H1 (cell line): ENCODE measurements around the gene CUEDC2. TPM values are rescaled to one million over a fixed set of nuclear protein-coding genes. Genes with fewer than 3 reads are reported as not detected.
A peak's percentile ranks its signal among the peaks of the same experiment; 100 is the strongest.

Source experiments
- CTCF ChIA-PET: fragments of 300-600 bp; sonication (Branson Sonifier 250); formaldehyde crosslinking; loops from one replicate; lab custom pipeline; 2021; ENCODE audit not compliant: partially characterized antibody; lab: Charles Lee
- POLR2A ChIA-PET: fragments of 300-600 bp; sonication (Branson Sonifier 250); formaldehyde crosslinking; loops from one replicate; lab custom pipeline; 2021; ENCODE audit warnings: inconsistent platforms; ENCODE audit not compliant: partially characterized antibody; lab: Charles Lee
- DNase-seq, 2 experiments: peaks; one replicate each; pipeline versions ENCODE4 v3.0.0 to v3.0.0-alpha.2; 2010 to 2022; ENCODE audit warnings: low spot score in 2 of 2, low read depth in 1 of 2, mixed read lengths in 1 of 2
- FAIRE-seq: peaks from 2 replicates; lab custom pipeline; 2011; peaks lifted over from hg19 to GRCh38; lab: Jason Lieb, UNC
- H2AFZ ChIP-seq: 2 replicates; pipeline ENCODE4 v1.8.1; 2012; ENCODE audit warnings: low read length, inconsistent platforms
- H2AK5ac ChIP-seq: 2 replicates; pipeline ENCODE4 v1.6.1; 2013; ENCODE audit warnings: low read depth, low read length
- H2BK120ac ChIP-seq: replicated peaks from 2 replicates; pipeline ENCODE3; 2013; ENCODE audit warnings: low read depth, low read length, inconsistent platforms
- H2BK12ac ChIP-seq: 2 replicates; pipeline ENCODE4 v1.6.1; 2013; ENCODE audit warnings: low read depth, low read length
- H2BK15ac ChIP-seq: 2 replicates; pipeline ENCODE4 v1.6.1; 2013; ENCODE audit warnings: low read length
- H2BK20ac ChIP-seq: 2 replicates; pipeline ENCODE4 v1.6.1; 2013; ENCODE audit warnings: low read length
- H2BK5ac ChIP-seq: 2 replicates; pipeline ENCODE4 v1.6.1; 2013; ENCODE audit warnings: low read depth, low read length
- H3K14ac ChIP-seq: 2 replicates; pipeline ENCODE4 v1.6.1; 2013; ENCODE audit warnings: inconsistent platforms; ENCODE audit not compliant: insufficient read length
- H3K18ac ChIP-seq: 2 replicates; pipeline ENCODE4 v1.6.1; 2013; ENCODE audit warnings: low read length; ENCODE audit errors: extremely low read depth
- H3K23ac ChIP-seq: 2 replicates; pipeline ENCODE4 v1.6.1; 2013; ENCODE audit warnings: inconsistent platforms; ENCODE audit not compliant: insufficient read length
- H3K23me2 ChIP-seq: 2 replicates; pipeline ENCODE4 v1.6.1; 2013; ENCODE audit warnings: low read depth, low read length
- H3K27ac ChIP-seq: 2 replicates; pipeline ENCODE4 v1.6.1; 2011; ENCODE audit warnings: low read depth, low read length, inconsistent platforms
- H3K27me3 ChIP-seq, 4 experiments: replicated peaks in 1 of 4; 1 replicate in 1 of 4; 2 replicates in 3 of 4; pipeline versions ENCODE4 v1.6.1 to v1.8.1; 2011 to 2013; ENCODE audit warnings: low read length in 3 of 4, mild to moderate bottlenecking in 3 of 4, inconsistent platforms in 2 of 4, mixed read lengths in 2 of 4, moderate library complexity in 1 of 4; ENCODE audit not compliant: control insufficient read depth in 3 of 4, insufficient read depth in 3 of 4; ENCODE audit errors: extremely low read depth in 1 of 4
- H3K36me3 ChIP-seq, 4 experiments: 2 replicates each; pipeline versions ENCODE4 v1.6.1 to v1.8.1; 2011 to 2013; ENCODE audit warnings: mild to moderate bottlenecking in 4 of 4, low read length in 3 of 4, moderate library complexity in 2 of 4, control low read depth in 1 of 4, inconsistent platforms in 1 of 4; ENCODE audit not compliant: insufficient read depth in 4 of 4, control insufficient read depth in 2 of 4
- H3K4ac ChIP-seq: replicated peaks from 2 replicates; pipeline ENCODE3; 2013; ENCODE audit warnings: low read length, low read depth, mixed read lengths, inconsistent platforms; ENCODE audit not compliant: insufficient read length
- H3K4me1 ChIP-seq, 4 experiments: replicated peaks in 1 of 4; 1 replicate in 1 of 4; 2 replicates in 3 of 4; pipeline versions ENCODE4 v1.6.1 to v1.8.1; 2011 to 2013; ENCODE audit warnings: low read length in 3 of 4, inconsistent platforms in 2 of 4, mixed read lengths in 1 of 4; ENCODE audit not compliant: insufficient read depth in 4 of 4, control insufficient read depth in 3 of 4
- H3K4me2 ChIP-seq, 2 experiments: 2 replicates each; pipeline versions ENCODE4 v1.6.1 to v1.8.1; 2011 to 2013; ENCODE audit warnings: low read depth in 2 of 2, low read length in 2 of 2, control low read depth in 1 of 2, inconsistent platforms in 1 of 2, mild to moderate bottlenecking in 1 of 2; ENCODE audit not compliant: insufficient read depth in 1 of 2
- H3K4me3 ChIP-seq, 4 experiments: fragments of 200-600, 300-600 bp in 1 of 4; sonication (generic), shearing (Covaris generic), sonication (Bioruptor Twin) in 1 of 4; 2 replicates each; pipeline versions ENCODE4 v1.5.1 to v1.8.1; 2011 to 2016; ENCODE audit warnings: low read length in 4 of 4, low read depth in 3 of 4, control low read depth in 2 of 4, inconsistent platforms in 2 of 4, mild to moderate bottlenecking in 2 of 4, mixed read lengths in 1 of 4, moderate library complexity in 1 of 4; ENCODE audit not compliant: insufficient read depth in 2 of 4; ENCODE audit errors: extremely low read depth in 1 of 4
- H3K56ac ChIP-seq: replicated peaks from 2 replicates; pipeline ENCODE3; 2013; ENCODE audit warnings: low read depth, mild to moderate bottlenecking, mixed read lengths, low read length, inconsistent platforms; ENCODE audit not compliant: insufficient read length
- H3K79me1 ChIP-seq: 2 replicates; pipeline ENCODE4 v1.6.1; 2013; ENCODE audit warnings: low read depth, low read length, control low read depth
- H3K79me2 ChIP-seq, 2 experiments: 2 replicates each; pipeline versions ENCODE4 v1.6.1 to v1.8.1; 2012 to 2013; ENCODE audit warnings: low read length in 2 of 2, mild to moderate bottlenecking in 2 of 2, inconsistent platforms in 1 of 2; ENCODE audit not compliant: insufficient read depth in 2 of 2, control insufficient read depth in 1 of 2
- H3K9ac ChIP-seq, 4 experiments: replicated peaks in 1 of 4; 1 replicate in 1 of 4; 2 replicates in 3 of 4; pipeline versions ENCODE4 v1.6.1 to v1.8.1; 2011 to 2013; ENCODE audit warnings: low read depth in 3 of 4, low read length in 3 of 4, control low read depth in 2 of 4, mild to moderate bottlenecking in 2 of 4, moderate library complexity in 2 of 4, inconsistent platforms in 1 of 4; ENCODE audit errors: extremely low read depth in 1 of 4
- H3K9me3 ChIP-seq, 2 experiments: 2 replicates each; pipeline versions ENCODE4 v1.6.1 to v1.8.1; 2012 to 2013; ENCODE audit warnings: mild to moderate bottlenecking in 2 of 2, moderate library complexity in 2 of 2, control low read depth in 1 of 2, inconsistent platforms in 1 of 2, low read depth in 1 of 2, low read length in 1 of 2, mixed read lengths in 1 of 2; ENCODE audit not compliant: insufficient read depth in 2 of 2
- H4K20me1 ChIP-seq, 2 experiments: replicated peaks in 1 of 2; 2 replicates each; pipeline versions ENCODE3 to v1.8.1; 2011 to 2013; ENCODE audit warnings: inconsistent platforms in 2 of 2, low read length in 2 of 2, mild to moderate bottlenecking in 1 of 2; ENCODE audit not compliant: insufficient read depth in 2 of 2, control insufficient read depth in 1 of 2
- H4K5ac ChIP-seq: 2 replicates; pipeline ENCODE4 v1.6.1; 2013; ENCODE audit warnings: low read length, low read depth, mixed read lengths, inconsistent platforms; ENCODE audit not compliant: insufficient read length
- H4K8ac ChIP-seq: 2 replicates; pipeline ENCODE4 v1.8.0; 2013; ENCODE audit warnings: mild to moderate bottlenecking, moderate library complexity, low read length, inconsistent platforms; ENCODE audit not compliant: insufficient read depth; ENCODE audit errors: extremely low read depth
- H4K91ac ChIP-seq: replicated peaks from 2 replicates; pipeline ENCODE3; 2013; ENCODE audit warnings: low read length, mixed read lengths, inconsistent platforms; ENCODE audit not compliant: insufficient read length
- ASH2L ChIP-seq: fragments of 200-600, 300-600 bp; sonication (generic); IDR thresholded peaks from one replicate; pipeline ENCODE4 v1.7.1; 2017; ENCODE audit warnings: low read length
- MAX ChIP-seq: IDR thresholded peaks from 2 replicates; pipeline ENCODE4 v1.6.1; 2012; ENCODE audit warnings: inconsistent platforms
- NRF1 ChIP-seq: IDR thresholded peaks from 2 replicates; pipeline ENCODE4 v1.6.1; 2011; ENCODE audit warnings: mild to moderate bottlenecking, low read depth, low read length, improper control_type of control experiment
- POLR2AphosphoS5 ChIP-seq: IDR thresholded peaks from 2 replicates; pipeline ENCODE4 v1.6.1; 2011; ENCODE audit warnings: low read depth, low read length
- POU5F1 ChIP-seq: IDR thresholded peaks from 2 replicates; pipeline ENCODE4 v1.6.1; 2011; ENCODE audit warnings: low read depth, mild to moderate bottlenecking, low read length, moderate library complexity
- SAP30 ChIP-seq: fragments of 300-600 bp; sonication (generic); IDR thresholded peaks from 2 replicates; pipeline ENCODE4 v1.7.1; 2012; ENCODE audit warnings: low read length, moderate library complexity, mild to moderate bottlenecking, inconsistent platforms; ENCODE audit not compliant: insufficient read depth, insufficient replicate concordance
- SP4 ChIP-seq: IDR thresholded peaks from 2 replicates; pipeline ENCODE4 v1.6.1; 2012; ENCODE audit warnings: low read length, inconsistent platforms
- TAF1 ChIP-seq: IDR thresholded peaks from 2 replicates; pipeline ENCODE4 v1.6.1; 2011; ENCODE audit warnings: mild to moderate bottlenecking, low read depth, low read length
- TEAD4 ChIP-seq: IDR thresholded peaks from 2 replicates; pipeline ENCODE4 v1.6.1; 2012; ENCODE audit warnings: low read depth, low read length, inconsistent platforms, mixed read lengths
- WGBS, 2 experiments: shearing (Covaris generic) in 1 of 2; methylation state at CpG; one replicate each; pipeline versions ENCODE4 v1.1.6 to v1.1.7; 2013 to 2015; ENCODE audit warnings: low lambda C conversion rate in 2 of 2, mixed read lengths in 2 of 2, inconsistent platforms in 1 of 2, low coverage in 1 of 2, missing lambda C conversion rate in 1 of 2; ENCODE audit not compliant: insufficient replicate concordance in 2 of 2, insufficient coverage in 1 of 2, insufficient read length in 1 of 2; ENCODE audit errors: extremely low coverage in 1 of 2, missing lambda C conversion rate in 1 of 2; 5-methylcytosine and 5-hydroxymethylcytosine counted together
- polyA plus RNA-seq, 7 experiments: library from polyadenylated mRNA; depleted of rRNA in 3 of 7; stranded (reverse) in 5 of 7; unstranded in 2 of 7; fragments of >200 nt in 5 of 7; fragments of 200-250 nt in 2 of 7; gene quantifications; 1 replicate in 5 of 7; 2 replicates in 1 of 7; 4 replicates in 1 of 7; pipeline versions ENCODE4 v1.2.1 to v1.2.3, GENCODE V29; 2011 to 2013; ENCODE audit warnings: missing spikeins in 2 of 7, mixed read lengths in 2 of 7
- total RNA-seq: library from RNA; stranded (reverse); fragmentation: NEBNext Ultra II Directional; extraction: Animal tissue kit (Norgen Biotek cat#: 25700); gene quantifications from 2 replicates; pipeline ENCODE4 v1.2.1, GENCODE V29; 2021

Gene CUEDC2
- total and polyA plus RNA-seq, 2 of the 8 experiments (the other 6 are each of a cell fraction or from before 2014, with no cell fraction given), result 41.7 to 55.2 TPM

GRCh38 chr10:102429468-102429867 is 2.9 kb downstream of the CUEDC2 start:
- no peak overlapping the region for H3K23ac ChIP-seq
- H3K56ac ChIP-seq, result no peak overlapping the region
- H3K4me3 ChIP-seq, result no peak overlapping the region
- H3K36me3 ChIP-seq, result no peaks in the 10 kb centered on the region; a peak in 1 of 8 replicates
- H2BK120ac ChIP-seq, result no peak overlapping the region
- no peak overlapping the region for H2BK20ac ChIP-seq
- no peak overlapping the region for H2AFZ ChIP-seq
- no peak overlapping the region for H3K27ac ChIP-seq
- no peaks in the 10 kb centered on the region; a peak in 1 of 4 replicates for H3K79me2 ChIP-seq
- peaks cover 3 to 16% (median 15%) of the 10 kb centered on the region in 4 experiments for H3K27me3 ChIP-seq
- H4K91ac ChIP-seq, result no peak overlapping the region
- peak overlapping the region; percentile 66; the same call in 1 of the 2 replicates for H2AK5ac ChIP-seq
- peaks cover 0 to 3% of the 10 kb centered on the region in 2 experiments for H4K20me1 ChIP-seq
- no peak overlapping the region for H2BK5ac ChIP-seq
- no peaks in the 10 kb centered on the region for H3K79me1 ChIP-seq
- CTCF ChIA-PET, result no interaction called here
- peaks cover 9% of the 10 kb centered on the region for H3K23me2 ChIP-seq
- DNase-seq, result no peak
- peaks cover 0 to 9% (median 7%) of the 10 kb centered on the region in 4 experiments; a peak in 6 of 7 replicates for H3K4me1 ChIP-seq
- H3K9me3 ChIP-seq, result no peaks in the 10 kb centered on the region
- H2BK15ac ChIP-seq, result no peak overlapping the region
- H2BK12ac ChIP-seq, result no peak overlapping the region
- no peak overlapping the region for H3K4ac ChIP-seq
- FAIRE-seq, result no peak
- no peak overlapping the region for H3K4me2 ChIP-seq
- no peak overlapping the region for H3K18ac ChIP-seq
- no peak overlapping the region for H4K8ac ChIP-seq
- no peak overlapping the region for H4K5ac ChIP-seq
- no peak overlapping the region for H3K9ac ChIP-seq
- POLR2A ChIA-PET, result interaction anchor here (4.6 to 9.0 kb wide), 2 partner anchors 8 to 22 kb away, joined by 56 to 75 read pairs; partner anchors contain the start of genes C10orf95 and FBXL15
- 81% methylated on average over 6 of the region's 8 CpGs; no CpG with 5 or more reads in 1 of the 2 experiments for WGBS, 2 experiments
- H3K14ac ChIP-seq, result no peak overlapping the region
- TF ChIP-seq SP4 (no peak), NRF1 (no peak), POU5F1 (no peak), MAX (no peak), SAP30 (no peak), ASH2L (no peak), POLR2AphosphoS5 (no peak), TAF1 (no peak), TEAD4 (no peak)
